HG03558 (cell line): ENCODE measurements around the gene ALMS1.
"Not testable (repeated sequence)": the region's sequence is repeated elsewhere in the genome, so short reads cannot be mapped to it uniquely, and the experiment has no call there.

ENCODE experiments used
- ATAC-seq: cut with Tn5 transposase; IDR thresholded peaks from one replicate; pipeline ENCODE4 v1.9.1; 2021; ENCODE audit warnings: moderate number of reproducible peaks; ENCODE audit not compliant: unreplicated experiment; ENCODE audit errors: extremely low read depth

The ALMS1 gene

GRCh38 chr2:73385504-73386341 is at the start of gene ALMS1:
Gene ALMS1, plus strand, starts transcription at chr2:73385836. Its CDS starts 33 bp downstream, at chr2:73385869.
- ATAC-seq = peak; percentile 86

- no peak for ATAC-seq
These were observed 47.8 kb upstream of the ALMS1 start for GRCh38 chr2:73337828-73338227.

- no peak for ATAC-seq
These were observed 46.4 kb upstream of the ALMS1 start for GRCh38 chr2:73339201-73339600.

GRCh38 chr2:73341039-73341438 is 44.6 kb upstream of the ALMS1 start:
- no peak for ATAC-seq

- no peak for ATAC-seq
These were observed 41.6 kb upstream of the ALMS1 start for GRCh38 chr2:73343992-73344391.

- ATAC-seq = not testable (repeated sequence)
These were observed 40.9 kb upstream of the ALMS1 start for GRCh38 chr2:73344747-73345146.

- ATAC-seq = no peak
These were observed 35.5 kb upstream of the ALMS1 start for GRCh38 chr2:73350035-73350691.

GRCh38 chr2:73356097-73356496 is 29.5 kb upstream of the ALMS1 start:
- no peak for ATAC-seq

- ATAC-seq = no peak
These were observed 25.5 kb upstream of the ALMS1 start for GRCh38 chr2:73359915-73360697.

GRCh38 chr2:73366060-73366459 is 19.6 kb upstream of the ALMS1 start:
- no peak for ATAC-seq

GRCh38 chr2:73368781-73369180 is 16.9 kb upstream of the ALMS1 start:
- no peak for ATAC-seq

- ATAC-seq = no peak
These were observed 15.3 kb upstream of the ALMS1 start for GRCh38 chr2:73370348-73370747.

GRCh38 chr2:73373344-73373743 is 12.3 kb upstream of the ALMS1 start:
- ATAC-seq = no peak

- ATAC-seq = no peak
These were observed 11.4 kb upstream of the ALMS1 start for GRCh38 chr2:73374269-73374668.

- ATAC-seq = no peak
These were observed 9.0 kb upstream of the ALMS1 start for GRCh38 chr2:73376681-73377080.

GRCh38 chr2:73383036-73383435 is 2.6 kb upstream of the ALMS1 start:
- ATAC-seq = no peak

- no peak for ATAC-seq
These were observed 523 bp upstream of the ALMS1 start for GRCh38 chr2:73385123-73385503.

GRCh38 chr2:73386342-73386868 is 769 bp downstream of the ALMS1 start:
- no peak for ATAC-seq

- ATAC-seq = no peak
These were observed 1.4 kb downstream of the ALMS1 start for GRCh38 chr2:73386894-73387636.
